Muscle of leg (tissue), 11 donors: ENCODE data around the gene NDUFAF5. TPM values are rescaled to one million over a fixed set of nuclear protein-coding genes. Genes with fewer than 3 reads are reported as not detected.
A peak's percentile ranks its signal among the peaks of the same experiment; 100 is the strongest.

Experiments
- DNase-seq: peaks from one replicate; pipeline ENCODE4 v3.0.0; 2013
- H3K27ac ChIP-seq: one replicate; pipeline ENCODE4 v1.5.1; 2013; ENCODE audit warnings: mild to moderate bottlenecking, low read length, control low read depth
- H3K27me3 ChIP-seq: one replicate; pipeline ENCODE4 v1.6.1; 2013; ENCODE audit warnings: low read length; ENCODE audit not compliant: control insufficient read depth, insufficient read depth
- H3K36me3 ChIP-seq: one replicate; pipeline ENCODE4 v1.6.1; 2013; ENCODE audit warnings: low read length; ENCODE audit not compliant: control insufficient read depth, insufficient read depth
- H3K4me1 ChIP-seq: one replicate; pipeline ENCODE4 v1.6.1; 2013; ENCODE audit warnings: low read length; ENCODE audit not compliant: control insufficient read depth, insufficient read depth
- H3K4me3 ChIP-seq: one replicate; pipeline ENCODE4 v1.5.1; 2013; ENCODE audit warnings: low read length, control low read depth
- H3K9me3 ChIP-seq: replicated peaks from 2 replicates; pipeline ENCODE4 v1.6.1; 2013; ENCODE audit warnings: low read depth, low read length; ENCODE audit not compliant: control insufficient read depth
- WGBS: methylation state at CpG from one replicate; pipeline ENCODE4 v1.1.5; 2013; ENCODE audit warnings: missing lambda C conversion rate; ENCODE audit not compliant: insufficient coverage; 5-methylcytosine and 5-hydroxymethylcytosine counted together
- polyA plus RNA-seq, 8 donors: library from polyadenylated mRNA; unstranded; fragments of 120-200 nt; gene quantifications; one replicate each; pipeline versions ENCODE4 v1.2.1 to v1.2.3, GENCODE V29; 2013; ENCODE audit warnings: inconsistent platforms in 1 of 8, low replicate concordance in 1 of 8; ENCODE audit not compliant: insufficient read length in 8 of 8, insufficient read depth in 1 of 8
- total RNA-seq: library from RNA; stranded (reverse); fragments of 120-200 nt; gene quantifications from one replicate; pipeline ENCODE4 v1.2.4, GENCODE V29; 2013

The NDUFAF5 gene
- total and polyA plus RNA-seq, 9 donors = 14.0 to 26.0 (median 17.9) TPM

DNA sequence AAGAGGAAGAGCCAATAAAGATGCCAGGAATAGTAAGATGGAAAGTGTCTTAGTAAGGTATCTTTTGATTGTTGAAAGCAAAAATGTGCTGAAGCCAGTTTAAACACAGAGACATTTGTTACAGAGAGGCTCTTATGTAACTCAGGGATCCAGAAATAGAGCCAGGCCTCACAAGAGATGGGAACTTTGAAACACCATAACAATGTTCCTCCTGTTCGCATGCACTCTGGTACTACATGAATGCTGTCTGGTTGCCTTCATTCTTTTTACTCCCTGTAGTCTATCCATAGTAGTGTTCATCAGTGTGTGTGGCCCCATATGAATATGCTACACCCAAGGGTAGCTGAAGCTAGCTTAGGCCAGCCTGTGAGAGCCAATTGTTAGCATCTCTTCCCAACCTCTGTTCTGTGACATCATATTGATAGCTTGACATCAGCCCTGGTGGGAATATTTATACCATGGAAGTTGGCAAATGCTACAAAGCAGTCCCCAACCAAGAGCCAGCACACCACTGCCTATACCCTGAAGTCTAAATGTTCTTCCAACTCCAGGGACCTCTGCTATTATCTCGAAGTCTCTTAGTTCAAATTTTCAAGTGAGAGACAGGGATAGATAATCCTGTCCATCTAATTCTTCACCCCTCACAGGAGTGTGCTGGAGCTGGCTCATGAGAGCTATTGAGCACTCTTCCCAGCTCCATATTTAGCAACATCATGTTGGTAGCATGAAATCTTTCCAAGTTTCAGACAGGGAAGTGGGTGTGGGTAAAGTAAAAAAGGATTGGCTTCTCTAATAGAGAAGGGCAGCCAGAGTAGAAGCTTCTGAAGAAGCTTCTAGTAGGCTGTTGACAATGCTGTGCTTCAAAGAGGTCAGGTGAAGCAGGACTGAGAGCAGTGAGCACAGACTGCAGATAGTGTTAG, 7.0 kb downstream of the NDUFAF5 start:
- DNase-seq = peak; percentile 52
- Histone ChIP-seq H3K36me3 (peaks cover 43% of the 10 kb centered on the region), H3K4me3 (no peak overlapping the region), H3K27me3 (no peaks in the 10 kb centered on the region), H3K27ac (no peak overlapping the region), H3K9me3 (no peaks in the 10 kb centered on the region), H3K4me1 (no peaks in the 10 kb centered on the region)
- WGBS = 80% methylated on average over 1 of the region's 2 CpGs

DNA sequence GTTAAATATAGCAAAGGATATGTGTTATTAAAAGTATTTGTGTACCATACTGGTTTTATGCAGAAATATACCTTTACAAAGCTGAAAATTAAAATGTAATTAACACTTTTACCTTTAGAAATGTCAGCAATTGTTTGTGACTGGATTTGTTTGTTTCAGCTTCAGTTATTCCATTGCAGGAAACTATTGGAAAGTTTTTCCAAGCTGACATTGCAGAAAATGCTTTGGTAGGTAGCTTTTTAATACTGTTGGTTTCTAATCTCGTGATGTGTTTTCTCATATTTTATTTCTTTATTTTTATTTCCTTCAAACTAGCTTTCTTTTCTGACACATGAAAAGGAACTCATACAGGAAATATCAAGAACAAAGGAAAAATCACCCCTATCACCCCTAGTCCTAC, 8.2 kb downstream of the NDUFAF5 start:
- no peaks in the 10 kb centered on the region for H3K27me3 ChIP-seq
- H3K27ac ChIP-seq = no peak overlapping the region
- peaks cover 46% of the 10 kb centered on the region for H3K36me3 ChIP-seq

DNA sequence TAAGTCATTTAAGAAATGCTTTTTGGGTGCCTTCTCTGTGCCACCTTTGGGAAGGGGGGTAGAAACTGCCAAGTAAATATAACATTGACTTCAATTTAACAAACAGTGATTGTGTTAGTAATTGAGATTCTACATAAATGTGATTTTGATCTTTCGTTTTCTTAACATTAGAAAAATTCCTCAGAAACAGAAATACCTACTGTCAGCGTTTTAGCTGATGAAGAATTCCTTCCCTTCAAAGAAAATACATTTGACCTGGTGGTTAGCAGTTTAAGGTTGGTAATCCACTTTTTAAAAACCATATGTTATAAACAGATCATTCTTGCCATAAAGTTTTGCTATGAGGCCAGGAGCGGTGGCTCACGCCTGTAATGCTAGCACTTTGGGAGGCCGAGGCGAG, 9.8 kb downstream of the NDUFAF5 start:
- H3K27me3 ChIP-seq = no peaks in the 10 kb centered on the region
- no peaks in the 10 kb centered on the region for H3K9me3 ChIP-seq
- H3K4me3 ChIP-seq = no peak overlapping the region
- 100% methylated on average over 3 of the region's 6 CpGs for WGBS
- no peak overlapping the region for H3K27ac ChIP-seq
- DNase-seq = no peak
- H3K4me1 ChIP-seq = no peaks in the 10 kb centered on the region
- peaks cover 44% of the 10 kb centered on the region for H3K36me3 ChIP-seq

More for the DNA sequence above, 8.2 kb downstream of the NDUFAF5 start:
- no CpG with 5 or more reads among the region's 1 CpG for WGBS
- DNase-seq = no peak
- no peaks in the 10 kb centered on the region for H3K4me1 ChIP-seq
- no peaks in the 10 kb centered on the region for H3K9me3 ChIP-seq
- H3K4me3 ChIP-seq = no peak overlapping the region

DNA sequence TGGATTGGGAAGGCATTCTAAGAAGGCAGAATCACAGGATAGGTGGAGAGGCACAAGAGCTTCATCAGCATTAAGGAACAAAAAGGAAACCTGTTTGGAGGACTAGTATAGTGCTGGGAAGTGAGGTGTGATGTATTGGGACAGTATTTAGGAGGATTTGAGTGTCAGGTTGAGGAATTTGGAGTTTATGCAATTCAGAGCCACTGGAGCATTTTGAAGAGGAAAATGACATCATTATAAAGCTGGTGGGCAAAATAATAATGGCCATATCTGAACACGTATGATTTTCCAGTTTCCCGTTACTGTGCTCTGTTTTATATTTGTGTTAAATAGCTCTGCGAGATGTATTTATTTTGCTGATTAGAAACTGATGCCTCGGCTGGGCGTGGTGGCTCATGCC, 14.2 kb downstream of the NDUFAF5 start:
- Histone ChIP-seq H3K27me3 (no peaks in the 10 kb centered on the region), H3K36me3 (peaks cover 39% of the 10 kb centered on the region), H3K4me3 (no peak overlapping the region), H3K4me1 (peaks cover 7% of the 10 kb centered on the region), H3K9me3 (no peaks in the 10 kb centered on the region), H3K27ac (no peak overlapping the region)
- WGBS = 94% methylated on average over 2 of the region's 5 CpGs
- no peak for DNase-seq

DNA sequence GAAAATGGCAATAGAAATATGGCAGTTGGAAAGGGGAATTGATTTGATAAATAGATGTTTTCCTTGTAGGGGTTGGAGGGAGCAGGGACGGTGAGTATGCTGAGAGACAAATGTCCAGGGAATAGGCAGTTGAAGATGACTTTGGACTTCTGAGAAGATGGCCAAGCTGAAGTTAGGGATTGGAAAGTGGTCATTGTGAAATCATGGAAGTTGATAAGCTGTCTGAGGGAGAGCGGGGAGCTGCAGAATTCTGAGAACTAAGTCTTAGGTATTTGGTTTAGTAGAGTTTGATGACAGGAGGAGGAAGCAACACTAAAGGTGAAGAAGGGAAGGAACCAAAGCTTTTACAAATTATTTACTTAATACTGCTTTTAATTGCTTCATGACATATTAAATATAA, 15.1 kb downstream of the NDUFAF5 start:
- Histone ChIP-seq H3K4me1 (peaks cover 7% of the 10 kb centered on the region), H3K4me3 (no peak overlapping the region), H3K9me3 (no peaks in the 10 kb centered on the region), H3K27me3 (no peaks in the 10 kb centered on the region), H3K27ac (no peak overlapping the region), H3K36me3 (peaks cover 33% of the 10 kb centered on the region)
- DNase-seq = no peak
- WGBS = 69% methylated on average over 2 of the region's 2 CpGs

DNA sequence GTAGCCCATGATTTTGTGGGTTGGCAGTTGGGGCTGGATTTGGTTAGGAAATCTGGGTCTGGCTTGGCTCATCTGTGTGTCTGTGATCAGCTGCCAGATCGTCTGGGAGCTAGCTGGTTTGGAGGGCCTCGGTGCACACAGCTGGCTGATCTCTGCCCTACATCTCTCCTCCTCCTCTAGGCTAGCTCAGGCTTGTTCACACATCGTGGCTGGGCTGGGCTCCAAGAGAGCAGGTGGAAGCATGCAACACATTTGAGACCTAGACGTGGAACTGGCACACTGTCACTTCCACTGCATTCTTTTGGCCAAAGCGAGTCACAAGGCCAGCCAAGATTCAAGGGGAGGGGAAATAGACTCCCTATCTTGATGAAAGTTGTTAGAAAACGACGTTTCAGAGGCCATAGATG, 15.9 kb downstream of the NDUFAF5 start:
- Histone ChIP-seq H3K27ac (no peak overlapping the region), H3K36me3 (peaks cover 27% of the 10 kb centered on the region), H3K27me3 (no peaks in the 10 kb centered on the region), H3K9me3 (no peaks in the 10 kb centered on the region), H3K4me1 (peaks cover 7% of the 10 kb centered on the region), H3K4me3 (no peak overlapping the region)
- WGBS = 20% methylated on average over 1 of the region's 7 CpGs
- peak; percentile 94 for DNase-seq

DNA sequence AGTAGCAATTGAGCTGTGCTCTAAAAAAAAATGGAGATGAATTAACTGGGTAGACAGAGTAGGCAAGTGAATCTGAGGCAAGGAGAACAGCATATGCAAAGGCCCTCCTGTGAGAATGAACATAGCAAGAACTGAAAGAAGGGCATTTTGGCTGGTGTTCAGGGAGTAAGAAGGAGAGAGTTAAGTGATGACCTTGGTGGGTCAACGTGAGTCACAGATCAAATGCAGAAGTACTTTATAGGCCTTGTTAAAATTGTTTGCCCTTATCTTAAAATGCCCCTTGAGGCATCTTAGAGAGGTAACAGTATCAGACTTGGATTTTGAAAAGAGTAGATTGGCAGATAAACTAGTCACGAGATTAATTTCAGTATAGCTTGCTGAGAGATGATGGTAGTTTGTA, 24.5 kb downstream of the NDUFAF5 start:
- Histone ChIP-seq H3K4me3 (no peak overlapping the region), H3K36me3 (peaks cover 35% of the 10 kb centered on the region), H3K9me3 (no peaks in the 10 kb centered on the region), H3K27me3 (no peaks in the 10 kb centered on the region), H3K27ac (no peak overlapping the region), H3K4me1 (no peaks in the 10 kb centered on the region)
- 91% methylated on average over 2 of the region's 2 CpGs for WGBS
- DNase-seq = no peak

DNA sequence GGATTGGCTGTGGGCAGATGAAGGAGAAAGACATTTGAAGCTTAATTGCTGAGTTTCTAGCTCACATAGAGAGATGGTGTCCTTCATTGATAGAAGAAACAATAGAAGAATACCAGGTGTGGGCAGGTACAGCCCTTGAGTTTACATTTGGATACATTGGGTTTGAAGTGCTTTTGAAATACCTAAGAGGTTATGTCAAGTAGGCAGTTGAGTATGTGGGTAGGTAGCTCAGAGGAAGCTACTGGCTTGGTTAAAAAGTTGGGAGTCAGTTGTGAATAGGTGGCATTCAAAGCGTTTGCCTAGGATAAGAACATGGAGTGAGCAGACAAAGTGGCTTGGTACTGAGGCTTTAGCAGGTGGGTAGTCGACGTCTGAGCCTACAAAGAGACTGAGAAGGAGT, 25.0 kb downstream of the NDUFAF5 start:
- 100% methylated on average over 3 of the region's 3 CpGs for WGBS
- Histone ChIP-seq H3K36me3 (peaks cover 40% of the 10 kb centered on the region), H3K9me3 (no peaks in the 10 kb centered on the region), H3K4me3 (no peak overlapping the region), H3K4me1 (no peaks in the 10 kb centered on the region), H3K27ac (no peak overlapping the region), H3K27me3 (no peaks in the 10 kb centered on the region)
- no peak for DNase-seq

DNA sequence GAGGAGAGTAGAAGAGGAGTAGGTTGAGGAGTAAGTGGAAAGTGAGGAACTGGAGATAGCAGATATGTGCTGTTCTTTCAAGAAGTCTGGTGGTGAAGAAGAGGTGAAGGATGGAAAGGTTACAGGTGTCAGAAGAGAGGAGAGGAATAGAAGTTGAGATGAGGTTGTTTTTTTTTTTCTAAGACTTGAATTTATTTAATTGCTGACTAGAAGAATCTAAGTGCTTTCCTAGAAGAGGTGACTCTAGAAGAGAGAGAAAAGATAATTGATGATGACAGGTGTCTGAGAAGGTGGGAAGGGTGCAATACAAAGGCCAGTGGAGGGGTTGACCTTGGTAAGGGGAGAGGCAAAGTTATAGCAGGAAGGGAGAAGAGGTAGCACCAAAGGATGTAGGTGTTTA, 25.6 kb downstream of the NDUFAF5 start:
- Histone ChIP-seq H3K4me1 (no peaks in the 10 kb centered on the region), H3K27ac (no peak overlapping the region), H3K36me3 (peaks cover 43% of the 10 kb centered on the region), H3K4me3 (no peak overlapping the region), H3K27me3 (no peaks in the 10 kb centered on the region), H3K9me3 (no peaks in the 10 kb centered on the region)
- DNase-seq = no peak

DNA sequence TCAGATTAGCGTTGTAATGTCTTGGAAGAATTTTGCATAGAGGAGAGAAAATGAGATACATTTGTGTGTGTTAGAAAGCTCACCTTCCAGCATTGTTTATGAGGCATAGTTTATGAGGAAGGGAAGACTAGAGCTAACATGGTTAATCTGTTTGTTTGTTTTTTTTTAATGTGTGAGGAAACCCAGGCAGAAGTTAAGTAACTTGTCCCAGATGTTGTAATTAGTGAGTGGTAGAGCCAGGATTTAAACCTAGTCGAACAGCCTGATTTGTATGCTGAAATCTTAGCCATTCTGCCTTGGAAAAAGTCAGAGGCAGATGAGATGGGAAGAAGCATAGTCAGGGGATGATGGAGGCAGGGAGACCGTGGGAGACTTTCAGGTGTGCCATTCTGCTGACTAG, 29.1 kb downstream of the NDUFAF5 start:
- Histone ChIP-seq H3K36me3 (peaks cover 48% of the 10 kb centered on the region), H3K27ac (no peak overlapping the region), H3K27me3 (no peaks in the 10 kb centered on the region), H3K4me3 (no peak overlapping the region), H3K4me1 (no peaks in the 10 kb centered on the region), H3K9me3 (no peaks in the 10 kb centered on the region)
- no peak for DNase-seq
- WGBS = 74% methylated on average over 3 of the region's 3 CpGs
